SIG-M5 treated with dmso at 0.1 percent for 504 hours (cell line): ENCODE results near the gene CSH1.
"Not testable (repeated sequence)": the region's sequence is repeated elsewhere in the genome, so short reads cannot be mapped to it uniquely, and the experiment has no call there.

Experiments
- DNase-seq: peaks from one replicate; lab custom pipeline; 2025; ENCODE audit not compliant: unreplicated experiment; lab: John Stamatoyannopoulos, UW

Gene CSH1

DNA sequence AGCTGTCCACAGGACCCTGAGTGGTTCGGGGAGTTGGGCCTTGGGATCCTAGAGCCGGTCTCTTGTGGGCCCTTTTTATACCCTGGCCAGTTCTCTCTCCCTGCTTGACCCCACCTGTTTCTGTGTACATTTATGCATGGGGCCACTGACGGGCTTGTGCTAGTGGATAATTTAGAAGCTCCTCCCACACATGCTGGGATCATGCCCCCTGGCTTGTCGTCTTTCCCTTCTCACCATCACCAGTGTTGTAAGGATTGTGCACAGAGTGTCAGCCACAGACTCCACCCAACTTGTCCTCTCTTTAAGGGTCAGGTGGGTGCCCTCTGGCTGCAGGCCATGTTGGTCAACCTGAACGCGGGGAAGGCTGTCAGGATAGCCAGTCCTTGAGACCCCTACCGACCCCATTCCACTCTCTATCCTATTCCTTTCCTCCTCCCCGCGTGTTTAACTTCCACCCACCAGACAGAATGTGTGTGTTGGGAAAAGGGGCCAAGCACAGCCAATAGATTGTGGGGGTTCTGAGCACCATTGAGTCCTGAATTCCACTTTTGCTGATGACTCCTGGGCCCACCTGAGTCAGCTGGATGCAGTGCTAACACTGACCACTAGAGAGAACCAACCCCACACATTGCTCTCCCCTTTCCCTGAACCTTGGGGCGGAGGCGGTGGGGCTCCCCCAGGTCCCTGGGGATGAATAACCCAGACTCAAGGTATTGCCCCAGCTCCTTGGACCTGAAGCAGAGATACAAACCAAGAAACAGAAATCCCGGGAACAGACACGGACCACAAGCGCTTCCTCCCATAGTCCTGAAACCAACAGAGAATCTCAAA, at the start of gene CSH1:
TSS of gene CSH1 (minus strand) at position 51 of the 831 bp plus-strand sequence. CDS start 63 bp downstream, outside the sequence.
- DNase-seq = not testable (repeated sequence)

DNA sequence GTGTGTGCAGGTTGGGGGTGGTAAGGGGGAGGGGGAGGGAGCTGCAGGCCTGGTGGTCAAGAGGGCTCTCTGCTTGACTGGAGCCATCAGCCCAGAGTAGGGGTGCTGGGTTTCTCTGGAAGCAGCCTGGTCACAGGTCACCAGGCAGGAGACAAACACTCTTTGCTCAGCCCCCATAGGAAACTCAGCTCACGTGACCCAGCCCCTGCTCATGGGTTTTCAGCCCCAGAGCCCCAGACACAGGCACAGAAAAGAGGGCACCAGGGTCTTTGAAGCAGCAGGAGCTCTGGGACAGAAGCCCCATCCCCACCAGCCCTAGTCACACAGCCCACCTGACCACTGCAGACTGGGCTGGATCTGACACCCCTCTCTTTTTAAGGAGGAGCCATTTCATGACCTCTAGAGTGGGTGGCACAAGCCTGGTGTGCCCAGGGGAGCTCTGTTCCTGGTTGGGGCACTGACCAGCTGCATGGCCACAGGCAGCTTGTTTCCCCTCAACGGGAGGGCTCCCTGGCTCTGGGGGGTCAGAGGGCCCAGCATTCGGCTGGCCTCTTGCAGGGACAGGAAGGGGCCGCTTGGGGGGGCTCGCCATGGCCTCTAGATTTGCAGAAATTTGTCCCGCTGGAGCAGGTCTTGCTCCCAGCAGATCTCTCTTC, 49.5 kb upstream of the CSH1 start:
- DNase-seq = no peak

DNA sequence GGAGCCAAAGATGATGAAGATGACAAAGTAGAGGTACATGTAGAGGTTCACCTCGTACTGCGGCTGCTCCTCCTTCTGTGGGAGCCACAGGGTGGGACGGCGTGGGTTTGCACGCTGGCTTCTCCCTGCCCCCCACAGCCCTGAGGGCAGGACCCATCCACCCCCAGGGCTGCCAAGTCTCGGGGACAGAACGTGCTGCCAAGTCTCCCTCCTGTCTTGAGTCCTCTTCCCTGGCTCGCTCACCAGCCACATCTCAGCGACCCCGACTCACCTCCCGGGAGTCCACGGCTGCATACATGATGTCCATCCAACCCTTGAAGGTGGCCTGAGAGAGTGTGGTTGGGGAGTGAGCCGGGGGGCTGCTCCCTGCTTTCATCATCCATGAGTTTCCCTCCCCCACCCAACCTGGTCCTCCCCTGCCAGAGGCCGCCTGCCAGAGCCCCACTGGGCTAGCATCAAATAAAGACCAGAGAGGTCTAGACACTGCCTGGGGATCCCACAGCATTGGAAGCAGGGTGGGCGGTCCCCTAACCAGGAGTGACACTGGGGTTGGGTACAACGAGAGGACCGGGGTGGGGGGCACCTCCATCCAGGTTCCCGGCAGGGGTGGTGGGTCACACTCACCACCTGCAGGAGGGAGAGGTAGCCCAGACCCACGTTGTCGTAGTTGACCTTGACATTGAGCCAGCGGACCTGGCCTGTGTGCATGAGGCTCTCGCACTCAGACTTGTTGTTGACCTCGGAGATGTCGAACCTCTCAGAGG, 48.5 kb upstream of the CSH1 start:
- no peak for DNase-seq

DNA sequence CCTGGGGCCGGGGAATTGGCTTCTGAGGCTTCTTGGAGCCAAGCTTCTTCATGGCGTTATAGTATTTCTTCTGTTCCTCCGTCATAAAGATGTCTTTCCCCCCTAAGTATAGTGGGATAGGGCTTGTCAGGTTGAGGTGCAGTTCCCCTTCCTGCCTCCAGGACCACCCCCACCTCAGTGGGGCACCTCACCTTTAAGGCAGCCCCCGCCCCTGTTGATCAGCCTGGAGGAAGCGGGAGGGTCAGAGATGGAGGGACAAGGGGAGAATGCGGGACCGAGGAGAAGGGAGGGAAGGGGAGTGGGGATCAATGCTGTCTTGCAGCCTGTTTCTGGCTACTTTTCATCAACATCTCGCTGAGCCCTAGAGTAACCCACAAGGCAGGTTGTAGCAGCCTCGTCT, 47.4 kb upstream of the CSH1 start:
- no peak for DNase-seq

DNA sequence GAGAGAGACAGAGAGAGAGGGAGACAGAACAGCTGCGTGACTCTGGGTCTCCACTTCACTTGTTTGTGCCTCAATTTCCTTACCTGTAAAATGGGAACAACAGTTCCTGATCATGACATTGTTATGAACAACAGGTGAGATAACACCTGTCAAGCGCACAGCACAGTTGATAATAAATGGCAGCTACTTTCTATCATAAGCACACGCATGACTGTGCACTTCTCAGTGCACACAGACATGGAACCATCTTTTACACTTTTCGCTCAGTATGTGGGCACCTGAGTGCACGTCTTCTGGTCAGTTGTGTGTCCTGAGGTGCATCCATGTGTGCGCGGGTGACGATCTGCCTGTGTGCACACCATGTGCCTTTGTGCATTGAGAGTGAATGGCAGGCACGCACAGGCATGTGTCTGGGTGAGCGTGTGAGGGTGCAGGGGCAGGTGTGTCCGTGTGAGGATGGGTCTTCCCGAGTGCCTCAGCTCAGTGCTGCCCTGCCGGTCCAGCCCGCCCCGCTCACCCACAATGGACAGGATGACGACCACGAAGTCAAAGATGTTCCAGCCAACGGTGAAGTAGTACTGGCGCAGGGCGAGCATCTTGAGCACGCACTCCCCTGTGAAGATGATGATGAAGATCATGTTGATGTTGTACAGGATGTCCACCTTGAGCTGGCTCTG, 46.1 kb upstream of the CSH1 start:
- no peak for DNase-seq

DNA sequence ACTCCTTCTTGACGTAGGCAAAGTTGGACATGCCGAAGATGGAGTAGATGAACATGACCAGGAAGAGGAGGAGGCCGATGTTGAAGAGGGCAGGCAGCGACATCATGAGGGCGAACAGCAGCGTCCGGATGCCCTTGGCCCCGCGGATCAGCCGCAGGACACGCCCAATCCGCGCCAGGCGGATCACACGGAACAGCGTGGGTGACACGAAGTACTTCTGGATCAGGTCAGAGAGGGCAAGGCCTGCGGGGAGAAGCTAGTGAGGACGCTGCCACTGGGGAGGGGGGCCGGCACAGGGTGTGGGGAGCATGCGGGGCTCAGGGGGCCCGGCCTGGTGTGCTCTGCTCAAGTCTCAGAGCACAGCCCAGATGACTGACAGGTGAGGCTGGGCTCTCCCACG, 45.4 kb upstream of the CSH1 start:
- no peak for DNase-seq

DNA sequence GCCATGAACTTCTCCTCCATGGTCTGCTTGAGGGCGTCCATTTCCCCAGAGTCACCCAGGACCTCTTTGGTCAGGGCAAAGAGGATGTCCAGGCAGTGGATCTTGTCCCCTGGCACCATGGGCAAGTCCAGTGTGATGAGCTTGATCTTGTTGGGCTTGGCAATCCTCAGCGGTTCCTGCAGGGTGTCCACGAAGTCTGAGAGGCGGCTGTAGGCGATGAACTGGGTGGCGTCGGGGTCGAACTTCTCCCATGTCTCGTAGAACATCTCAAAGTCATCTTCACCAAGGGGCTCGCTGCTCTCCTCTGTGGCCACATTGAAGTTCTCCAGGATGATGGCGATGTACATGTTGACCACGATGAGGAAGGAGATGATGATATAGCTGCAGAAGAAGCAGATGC, 44.8 kb upstream of the CSH1 start:
- DNase-seq = no peak

DNA sequence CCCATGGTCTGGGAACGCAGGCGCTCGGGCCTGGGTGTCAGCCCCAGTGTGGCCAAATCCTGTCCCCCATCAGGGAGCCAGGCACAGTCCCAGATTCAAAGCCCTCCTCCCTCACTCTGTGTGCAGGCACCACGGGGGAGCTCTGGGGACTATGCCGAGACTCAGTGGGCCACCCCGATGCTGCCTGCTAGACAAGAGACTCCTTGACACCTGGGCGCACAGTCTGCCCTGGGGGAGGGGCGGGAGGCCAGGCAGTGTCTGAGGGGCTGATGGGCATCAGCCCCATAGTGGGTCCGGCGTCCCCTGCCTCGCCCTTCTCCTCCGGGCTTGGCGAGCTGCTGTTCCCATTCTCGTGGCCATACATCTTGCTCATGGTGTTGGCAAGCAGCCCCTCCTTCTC, 44.2 kb upstream of the CSH1 start:
- no peak for DNase-seq

DNA sequence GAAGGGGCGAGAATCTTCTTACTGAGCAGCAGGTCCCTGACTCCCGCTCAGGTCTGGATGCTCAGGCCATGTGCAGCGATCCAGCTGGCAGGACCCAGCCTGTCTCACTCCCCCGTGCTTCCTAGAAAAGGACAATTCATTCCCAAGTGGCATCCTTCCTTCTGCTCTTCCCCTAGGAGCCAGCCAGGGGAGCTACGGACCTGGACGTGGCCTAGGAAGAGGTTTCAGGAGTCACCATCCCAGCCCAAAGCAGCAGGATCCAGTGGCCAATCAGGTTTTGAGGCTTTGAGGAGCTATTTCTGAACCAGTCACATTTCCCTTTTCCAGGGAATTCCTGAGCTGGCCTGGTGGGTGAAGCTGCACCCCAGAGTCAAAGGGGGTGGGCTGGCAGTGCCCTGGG, 43.5 kb upstream of the CSH1 start:
- DNase-seq = no peak

DNA sequence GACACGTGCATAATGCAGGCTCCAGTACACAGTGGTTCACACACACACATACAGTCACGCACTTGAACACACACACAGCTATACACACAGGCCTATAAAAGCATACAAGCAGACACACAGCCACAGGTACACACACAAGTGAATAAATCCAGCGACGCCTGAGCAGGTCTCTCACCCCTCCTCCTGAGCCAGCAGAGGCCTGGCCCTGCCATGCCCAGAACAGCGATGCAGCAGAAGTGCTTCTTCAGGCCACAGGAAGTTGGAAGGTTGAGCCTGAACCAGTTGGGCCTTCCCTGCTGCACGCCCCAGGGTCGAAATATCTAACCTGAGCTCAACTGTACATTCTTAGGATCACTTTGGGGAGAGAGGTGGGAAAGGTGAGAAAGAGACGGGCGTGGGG, 43.0 kb upstream of the CSH1 start:
- DNase-seq = no peak

DNA sequence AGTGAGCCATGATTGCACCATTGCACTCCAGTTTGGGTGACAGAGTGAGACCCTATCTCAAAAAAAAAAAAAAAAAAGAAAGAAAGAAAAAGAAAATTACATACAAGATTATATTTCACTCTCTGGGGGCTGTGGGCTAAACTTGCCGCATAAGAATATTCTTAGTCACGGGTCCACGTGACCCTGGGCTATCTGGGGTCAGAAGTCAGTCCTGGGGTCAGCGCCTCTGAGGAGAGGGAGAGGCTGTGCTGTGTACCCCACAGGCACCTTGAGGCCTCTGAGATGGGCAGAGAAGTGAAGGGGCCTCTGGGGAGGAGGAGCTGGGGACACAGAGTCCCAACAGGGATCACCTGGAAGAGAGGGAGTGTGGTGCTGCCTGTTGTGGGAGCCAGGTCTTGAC, 41.5 kb upstream of the CSH1 start:
- no peak for DNase-seq

DNA sequence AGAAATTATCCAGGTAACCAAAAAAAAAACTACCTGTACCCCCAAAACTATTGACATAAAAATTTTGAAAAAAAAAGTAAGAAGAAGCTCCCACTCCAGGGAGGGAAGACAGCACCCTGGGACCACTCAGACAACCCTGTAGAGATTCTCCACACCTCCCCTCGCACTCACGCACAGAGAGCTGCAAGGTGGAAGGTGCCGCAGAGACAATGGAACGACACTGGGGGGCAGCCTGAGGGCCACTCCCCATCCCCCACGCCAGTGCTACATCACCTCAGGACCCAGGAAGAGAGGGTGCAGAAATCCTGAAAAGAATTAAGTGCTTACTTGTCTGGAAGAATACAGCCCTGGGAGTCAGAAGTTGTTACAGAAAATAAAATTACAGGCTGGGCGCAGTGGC, 40.9 kb upstream of the CSH1 start:
- no peak for DNase-seq

DNA sequence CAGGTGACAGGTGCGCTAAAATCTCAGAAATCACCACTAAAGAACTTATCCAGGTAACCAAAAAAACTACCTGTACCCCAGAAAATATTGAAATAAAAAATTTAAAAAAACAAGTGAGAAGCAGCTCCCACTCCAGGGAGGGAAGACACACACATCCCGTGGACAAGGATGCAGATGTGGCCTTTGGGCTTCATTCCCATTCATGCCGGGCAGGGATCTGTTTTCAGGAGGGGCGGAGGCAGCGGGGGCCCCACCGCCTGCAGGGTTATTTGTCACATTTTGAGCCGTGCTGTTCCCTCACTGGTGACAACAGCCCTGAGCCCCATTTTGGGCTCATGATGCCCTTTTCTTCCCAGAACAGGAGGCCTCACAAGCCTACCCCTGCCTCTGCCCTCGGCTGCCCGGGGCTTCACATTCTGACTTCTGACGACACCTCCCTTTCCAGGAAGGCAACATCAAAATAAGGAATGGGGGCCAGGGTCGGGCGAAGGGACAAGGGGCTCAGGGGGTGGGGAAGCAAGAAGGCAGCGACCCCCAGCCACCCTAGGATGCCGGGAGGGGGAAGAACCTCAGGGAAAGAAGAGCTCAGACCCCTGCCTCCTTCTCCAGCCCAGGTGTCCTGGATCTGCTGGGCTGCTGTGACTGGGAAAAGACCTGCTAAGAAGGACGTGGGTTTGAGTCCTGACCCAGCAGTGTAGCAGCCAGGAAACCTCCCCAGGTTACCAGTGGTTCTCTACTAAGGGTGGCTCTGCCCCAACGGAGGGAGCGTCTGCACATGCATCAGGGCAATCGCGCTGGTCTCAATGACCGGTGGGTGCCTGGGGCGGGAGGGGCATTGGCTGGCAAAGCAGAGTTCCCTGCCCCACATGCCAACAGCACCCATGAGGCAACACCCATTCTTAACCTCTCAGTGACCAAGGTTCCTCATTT, 38.1 kb upstream of the CSH1 start:
- no peak for DNase-seq

DNA sequence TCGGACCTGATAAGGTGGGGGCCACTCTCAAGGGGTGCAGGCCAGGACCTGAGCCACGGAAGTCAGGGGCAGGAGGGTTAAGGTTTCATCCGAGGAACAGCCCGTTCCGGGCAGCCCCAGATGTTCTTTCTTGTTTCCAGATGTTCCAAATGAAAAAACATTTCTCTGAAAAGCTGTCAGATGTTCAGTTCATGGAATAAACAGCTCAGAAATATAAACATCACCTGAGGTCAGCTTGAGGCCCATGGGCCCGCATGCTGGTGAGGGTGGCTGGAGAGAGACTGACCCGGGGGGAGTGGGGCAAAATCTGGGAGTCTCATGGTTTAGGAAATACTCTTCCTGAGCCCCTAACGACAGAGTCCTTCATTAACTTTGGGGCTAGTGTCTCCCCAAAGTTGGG, 37.2 kb upstream of the CSH1 start:
- no peak for DNase-seq

DNA sequence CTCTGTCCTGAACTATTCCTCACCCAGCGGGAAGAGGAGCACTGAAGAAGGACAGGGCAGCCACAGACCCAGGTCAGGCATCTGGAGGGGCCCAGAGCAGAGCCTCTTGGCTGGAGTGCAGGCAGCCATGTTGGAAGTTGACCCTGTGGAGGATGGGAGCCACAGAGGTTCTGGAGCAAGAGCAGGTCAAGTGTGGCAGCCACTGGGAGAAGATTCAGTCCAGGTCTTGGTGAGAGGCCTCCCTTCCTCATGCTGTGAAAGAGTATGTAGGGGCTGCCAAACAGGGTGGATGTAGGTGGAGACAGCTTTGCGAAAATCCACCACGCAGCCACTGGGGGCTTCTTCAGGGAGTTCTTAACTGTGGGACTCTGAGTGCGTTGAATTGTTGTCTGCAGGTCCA, 36.3 kb upstream of the CSH1 start:
- DNase-seq = no peak

DNA sequence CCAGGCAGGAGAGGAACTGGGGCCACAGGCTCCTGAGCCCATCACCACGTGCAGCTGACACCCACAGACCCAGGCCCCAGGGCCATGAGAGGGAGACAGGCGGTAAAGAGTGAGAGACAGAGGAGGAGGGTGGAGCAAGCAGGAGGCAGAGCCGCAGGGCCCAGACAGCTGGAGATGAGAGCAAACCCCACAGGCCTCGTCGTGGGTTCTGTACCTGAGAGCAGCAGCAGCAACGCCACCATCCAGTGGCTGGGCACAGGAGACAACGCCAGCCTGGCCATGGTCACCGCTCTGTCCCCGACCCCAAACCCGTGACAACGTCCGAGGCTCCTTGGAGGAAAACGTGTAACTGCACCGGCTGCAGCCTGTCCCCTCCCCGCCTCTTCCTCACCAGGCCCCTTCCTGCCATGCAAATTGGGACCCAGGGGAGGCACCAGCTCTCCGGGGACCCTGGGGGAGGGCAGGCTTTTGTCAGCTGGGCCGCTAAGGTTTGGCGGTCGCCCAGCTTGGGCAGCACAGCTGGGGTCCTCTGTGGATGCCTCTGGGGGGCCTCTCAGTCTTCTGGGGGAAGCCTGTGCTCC, 35.7 kb upstream of the CSH1 start, which contains the start of gene CD79B:
TSS of gene CD79B (minus strand) at position 351 of the 581 bp plus-strand sequence. CDS start at position 281, 70 bp downstream.
- no peak for DNase-seq

DNA sequence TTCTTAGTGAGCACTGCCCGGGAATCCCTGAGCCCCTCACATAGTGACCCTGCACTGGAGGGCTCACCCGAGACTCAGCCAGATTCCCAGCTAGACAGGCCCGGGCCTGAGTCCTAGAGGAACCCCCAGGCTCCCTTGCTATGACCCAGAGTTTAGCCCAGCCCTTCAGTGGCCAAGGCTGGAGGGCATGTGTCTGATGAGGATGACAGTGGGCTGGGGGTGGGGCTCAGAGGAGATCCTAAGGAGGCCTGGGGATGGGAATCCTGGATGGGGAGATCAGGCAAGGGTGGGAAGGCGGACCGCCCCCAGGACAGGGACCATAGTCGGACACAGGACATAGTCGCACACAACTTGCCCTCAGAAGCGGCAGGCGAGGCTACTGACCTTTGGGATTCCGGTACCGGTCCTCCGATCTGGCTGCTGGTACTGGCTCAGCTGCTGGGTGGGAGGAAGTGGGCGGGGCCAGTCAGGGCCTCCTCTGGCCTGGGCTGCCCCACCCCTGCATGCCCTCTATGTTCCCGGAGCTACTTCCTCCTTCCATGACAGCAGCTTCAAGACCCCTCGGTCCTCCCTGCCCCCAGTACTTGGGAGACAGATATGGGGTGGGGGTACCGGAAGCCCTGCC, 34.7 kb upstream of the CSH1 start:
- DNase-seq = peak; percentile 46

DNA sequence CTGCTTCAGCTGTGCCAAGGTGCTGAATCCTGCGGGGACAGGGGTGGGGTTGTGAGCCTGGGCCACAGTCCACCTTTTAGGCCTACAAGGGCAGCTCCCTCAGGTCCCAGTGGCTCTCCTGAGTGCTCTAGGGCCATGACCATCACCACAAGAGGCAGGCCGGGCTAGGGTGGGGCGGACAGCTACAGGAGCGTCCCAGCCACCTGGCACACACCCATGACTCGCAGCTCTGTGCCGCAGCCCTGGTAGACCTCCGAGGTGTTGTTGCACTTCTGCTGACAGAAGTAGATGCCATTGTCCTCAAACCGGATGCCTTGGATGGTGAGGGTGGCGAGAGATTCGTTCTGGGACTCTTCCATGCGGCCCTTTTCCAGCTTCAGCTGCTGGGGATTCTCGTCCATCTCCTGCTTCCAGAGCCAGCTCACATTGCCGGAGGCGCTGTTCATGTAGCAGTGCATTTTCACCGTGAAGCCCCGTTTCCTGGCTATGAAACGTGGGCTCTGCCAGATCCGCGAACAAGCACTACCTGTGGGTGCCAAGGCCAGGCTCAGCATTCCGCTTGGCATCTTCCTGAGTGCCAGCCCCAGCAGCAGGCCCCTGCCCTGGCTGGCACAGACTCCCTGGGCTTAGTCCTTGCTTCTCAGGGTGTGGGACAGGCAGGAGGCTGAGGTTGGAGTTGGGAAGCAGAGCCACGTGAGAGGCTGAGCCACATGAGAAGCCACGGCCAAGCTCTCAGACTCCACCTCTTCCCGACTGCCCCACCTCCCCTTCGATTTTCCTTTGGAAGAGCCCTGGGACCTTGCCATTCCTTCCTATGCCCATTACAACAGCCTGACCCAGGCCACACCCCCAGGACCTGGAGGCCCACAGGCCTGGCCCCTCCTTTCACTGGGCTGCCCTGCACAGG, 33.7 kb upstream of the CSH1 start:
- DNase-seq = no peak
